ENCODE data around the gene KIF18B. TPM values are rescaled to one million over a fixed set of nuclear protein-coding genes. Genes with fewer than 3 reads are reported as not detected.

KIF18B gene
- total and polyA plus RNA-seq, 2 donors (not counting 3 experiments of a cell fraction or from before 2014, with no cell fraction given), result 24.5 to 50.3 TPM

GRCh38 chr17:44918006-44918405, 29.6 kb downstream of the KIF18B start:
- dilution Hi-C loops (cut with MboI; ENCODE audit: extremely low pct_ligation_motif_present, low sequenced_read_pairs), result no loop called here
- peaks cover 8% of the 10 kb centered on the region for H3K4me1 ChIP-seq (ENCODE audit: control insufficient read depth, extremely low read depth, insufficient read depth, low read length)
- no peaks in the 10 kb centered on the region for H3K79me2 ChIP-seq (ENCODE audit: control insufficient read depth, insufficient read depth, low read length)
- BruUV-seq (replicated peaks), result no TSS peak
- H3K4me3 ChIP-seq (replicated peaks in 1 of 3; ENCODE audit: insufficient read depth in 1 of 3, low read depth in 1 of 3, low read length in 3 of 3), result no peak overlapping the region
- intact Hi-C loops (cut with micrococcal nuclease), result no loop called here
- no peak overlapping the region for H3K4me2 ChIP-seq (ENCODE audit: insufficient read depth, low read length)
- H3K27ac ChIP-seq (ENCODE audit: insufficient read depth, low read depth, low read length), result no peak overlapping the region
- CTCF ChIA-PET, result interaction anchor here (0.7 to 9.9 kb wide), 9 partner anchors 9 to 217 kb away, joined by 3 to 331 read pairs (median 4); partner anchors contain the start of genes ACBD4 and EFTUD2
- no peak overlapping the region for H3K9ac ChIP-seq (replicated peaks; ENCODE audit: extremely low read depth, insufficient read depth, low read length)
- peaks cover 0 to 11% of the 10 kb centered on the region in 2 experiments for H3K27me3 ChIP-seq (ENCODE audit: control insufficient read depth in 2 of 2, insufficient read depth in 2 of 2, low read length in 2 of 2)
- TF ChIP-seq POLR2AphosphoS5 (IDR thresholded peaks at IDR 0.05; ENCODE audit: insufficient read depth, low read depth, low read length) (no peak), JUN (IDR thresholded peaks at IDR 0.05; ENCODE audit: borderline replicate concordance, insufficient read depth, insufficient read length, low read depth) (no peak), MAX (IDR thresholded peaks at IDR 0.05; ENCODE audit: insufficient read depth, insufficient read length) (no peak), EZH2 (IDR thresholded peaks at IDR 0.05; ENCODE audit: borderline replicate concordance, low read depth, low read length, severe bottlenecking) (no peak), POLR2A (IDR thresholded peaks at IDR 0.05; ENCODE audit: low read depth, low read length) (no peak), FOS (IDR thresholded peaks at IDR 0.05; ENCODE audit: borderline replicate concordance, insufficient read depth, low read length) (no peak), GATA2 (IDR thresholded peaks at IDR 0.05; ENCODE audit: insufficient read depth, insufficient read length, low read depth, low read length) (no peak), MYC (IDR thresholded peaks at IDR 0.05; ENCODE audit: low read depth, low read length) (no peak)
- TF ChIP-seq, protein P1, sequence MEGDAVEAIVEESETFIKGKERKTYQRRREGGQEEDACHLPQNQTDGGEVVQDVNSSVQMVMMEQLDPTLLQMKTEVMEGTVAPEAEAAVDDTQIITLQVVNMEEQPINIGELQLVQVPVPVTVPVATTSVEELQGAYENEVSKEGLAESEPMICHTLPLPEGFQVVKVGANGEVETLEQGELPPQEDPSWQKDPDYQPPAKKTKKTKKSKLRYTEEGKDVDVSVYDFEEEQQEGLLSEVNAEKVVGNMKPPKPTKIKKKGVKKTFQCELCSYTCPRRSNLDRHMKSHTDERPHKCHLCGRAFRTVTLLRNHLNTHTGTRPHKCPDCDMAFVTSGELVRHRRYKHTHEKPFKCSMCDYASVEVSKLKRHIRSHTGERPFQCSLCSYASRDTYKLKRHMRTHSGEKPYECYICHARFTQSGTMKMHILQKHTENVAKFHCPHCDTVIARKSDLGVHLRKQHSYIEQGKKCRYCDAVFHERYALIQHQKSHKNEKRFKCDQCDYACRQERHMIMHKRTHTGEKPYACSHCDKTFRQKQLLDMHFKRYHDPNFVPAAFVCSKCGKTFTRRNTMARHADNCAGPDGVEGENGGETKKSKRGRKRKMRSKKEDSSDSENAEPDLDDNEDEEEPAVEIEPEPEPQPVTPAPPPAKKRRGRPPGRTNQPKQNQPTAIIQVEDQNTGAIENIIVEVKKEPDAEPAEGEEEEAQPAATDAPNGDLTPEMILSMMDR (IDR thresholded peaks at IDR 0.05; ENCODE audit: extremely low read depth in 1 of 2, insufficient read depth in 1 of 2, low read depth in 1 of 2, low read length in 2 of 2), result no peak
- no peak for DNase-seq (ENCODE audit: low read depth, low spot score)
- H4K20me1 ChIP-seq (replicated peaks; ENCODE audit: control insufficient read depth, extremely low read depth, insufficient read depth, low read length), result no peaks in the 10 kb centered on the region
- no peaks in the 10 kb centered on the region for H3K36me3 ChIP-seq (ENCODE audit: control insufficient read depth in 2 of 2, extremely low read depth in 1 of 2, insufficient read depth in 2 of 2, low read length in 2 of 2)
- FAIRE-seq, result no peak
- no peaks in the 10 kb centered on the region for H3K9me1 ChIP-seq (replicated peaks; ENCODE audit: control insufficient read depth, extremely low read depth, insufficient read depth, low read length)
- POLR2A ChIA-PET, result no interaction called here
- no peak overlapping the region for H2AFZ ChIP-seq (ENCODE audit: low read depth, low read length)
- no peaks in the 10 kb centered on the region for H3K9me3 ChIP-seq (replicated peaks; ENCODE audit: control insufficient read depth, insufficient read depth, low read length)

Measured in endothelial cell of umbilical vein (primary cell).